ENCODE measurements around the gene HLA-B. TPM values are rescaled to one million over a fixed set of nuclear protein-coding genes. Genes with fewer than 3 reads are reported as not detected.

HLA-B gene
- total RNA-seq, 1 experiment from 2014 or later: 55.4 TPM

DNA sequence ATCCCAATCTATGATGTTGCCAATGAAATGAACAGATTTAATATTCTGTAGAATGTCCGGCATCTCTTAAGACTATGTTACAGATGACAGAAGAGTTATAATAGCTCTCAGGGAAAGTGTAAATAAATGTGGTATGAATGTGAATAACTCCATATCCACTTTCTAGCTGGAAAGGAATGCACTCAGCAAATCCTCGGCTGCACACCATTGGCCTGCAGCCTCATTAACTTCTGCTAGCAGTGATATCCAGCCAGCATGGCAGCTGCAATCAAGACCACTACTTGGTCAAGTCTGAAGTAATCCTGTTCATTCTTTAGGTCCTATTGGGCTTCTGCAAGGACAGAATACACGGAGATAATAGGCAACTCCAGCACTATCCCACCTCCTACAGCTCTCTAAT is 29.1 kb upstream of the HLA-B start:
- Histone ChIP-seq H3K9me2 (replicated peaks; ENCODE audit: low read length) (no peaks in the 10 kb centered on the region), H3K36me3 (ENCODE audit: low read depth, low read length) (no peaks in the 10 kb centered on the region)
- intact Hi-C loops (cut with micrococcal nuclease): no loop called here

DNA sequence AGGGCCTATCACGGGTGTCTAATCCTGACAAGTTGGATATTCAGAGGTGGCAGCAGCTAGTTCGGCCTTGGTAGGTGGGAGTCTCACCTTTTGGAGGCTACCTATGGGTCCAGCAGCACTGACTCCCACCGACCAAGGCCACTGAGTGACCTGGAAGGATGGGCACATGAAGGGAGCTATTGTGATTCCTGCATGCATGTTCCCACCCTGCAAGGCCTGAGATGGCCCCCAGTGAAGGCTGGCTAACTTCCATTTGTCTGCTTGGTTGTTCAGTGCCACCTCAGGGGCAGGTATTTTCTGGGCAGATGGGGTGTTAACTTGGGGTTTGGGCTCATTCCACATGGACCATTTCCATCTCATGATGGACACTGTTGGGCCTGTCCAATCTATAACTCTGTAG is 28.1 kb upstream of the HLA-B start:
- H3F3A ChIP-seq (ENCODE audit: low read length, unreplicated experiment): no peaks in the 10 kb centered on the region
- H3K9ac ChIP-seq (ENCODE audit: low read length): no peak overlapping the region
- H3K79me2 ChIP-seq (ENCODE audit: low read length): no peaks in the 10 kb centered on the region
- ATAC-seq (no peak), DNase-seq (no peak)
- no peaks in the 10 kb centered on the region for H3K9me2 ChIP-seq (replicated peaks; ENCODE audit: low read length)
- BruUV-seq (replicated peaks): no TSS peak
- H3K4me1 ChIP-seq (ENCODE audit: insufficient read depth, low read length): peaks cover 5% of the 10 kb centered on the region
- TF ChIP-seq EZH2 (IDR thresholded peaks at IDR 0.05; ENCODE audit: low read length, unreplicated experiment): no peak
- TF ChIP-seq EZH2phosphoT487 (IDR thresholded peaks at IDR 0.05; ENCODE audit: borderline replicate concordance, low read length): no peak
- TF ChIP-seq, protein P1, sequence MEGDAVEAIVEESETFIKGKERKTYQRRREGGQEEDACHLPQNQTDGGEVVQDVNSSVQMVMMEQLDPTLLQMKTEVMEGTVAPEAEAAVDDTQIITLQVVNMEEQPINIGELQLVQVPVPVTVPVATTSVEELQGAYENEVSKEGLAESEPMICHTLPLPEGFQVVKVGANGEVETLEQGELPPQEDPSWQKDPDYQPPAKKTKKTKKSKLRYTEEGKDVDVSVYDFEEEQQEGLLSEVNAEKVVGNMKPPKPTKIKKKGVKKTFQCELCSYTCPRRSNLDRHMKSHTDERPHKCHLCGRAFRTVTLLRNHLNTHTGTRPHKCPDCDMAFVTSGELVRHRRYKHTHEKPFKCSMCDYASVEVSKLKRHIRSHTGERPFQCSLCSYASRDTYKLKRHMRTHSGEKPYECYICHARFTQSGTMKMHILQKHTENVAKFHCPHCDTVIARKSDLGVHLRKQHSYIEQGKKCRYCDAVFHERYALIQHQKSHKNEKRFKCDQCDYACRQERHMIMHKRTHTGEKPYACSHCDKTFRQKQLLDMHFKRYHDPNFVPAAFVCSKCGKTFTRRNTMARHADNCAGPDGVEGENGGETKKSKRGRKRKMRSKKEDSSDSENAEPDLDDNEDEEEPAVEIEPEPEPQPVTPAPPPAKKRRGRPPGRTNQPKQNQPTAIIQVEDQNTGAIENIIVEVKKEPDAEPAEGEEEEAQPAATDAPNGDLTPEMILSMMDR (conservative IDR thresholded peaks at IDR 0.05; ENCODE audit: low read depth, low read length): no peak
- no peaks in the 10 kb centered on the region for H3K36me3 ChIP-seq (ENCODE audit: low read depth, low read length)
- no peak overlapping the region for H3K4me2 ChIP-seq (ENCODE audit: low read length)
- H2AFZ ChIP-seq (ENCODE audit: low read length): no peak overlapping the region
- intact Hi-C loops (cut with micrococcal nuclease): no loop called here
- no peaks in the 10 kb centered on the region for H3K27me3 ChIP-seq (ENCODE audit: low read length)
- H4K20me1 ChIP-seq (ENCODE audit: low read length): no peaks in the 10 kb centered on the region
- ChIA-PET CTCF (no interaction called here), POLR2A (ENCODE audit: unreplicated experiment) (no interaction called here)
- no peaks in the 10 kb centered on the region for H3K9me3 ChIP-seq (ENCODE audit: low read length)
- no peak overlapping the region for H3K4me3 ChIP-seq (ENCODE audit: low read length)
- no peak overlapping the region for H3K27ac ChIP-seq (ENCODE audit: low read length)

More for the DNA sequence above, 29.1 kb upstream of the HLA-B start:
- ChIA-PET POLR2A (ENCODE audit: unreplicated experiment) (no interaction called here), CTCF (interaction anchor here (0.5 kb wide), 1 partner anchor 272 kb away, joined by 3 read pairs; no protein-coding TSS in a partner anchor)
- TF ChIP-seq EZH2phosphoT487 (IDR thresholded peaks at IDR 0.05; ENCODE audit: borderline replicate concordance, low read length) (no peak), EZH2 (IDR thresholded peaks at IDR 0.05; ENCODE audit: low read length, unreplicated experiment) (no peak)
- TF ChIP-seq, protein P1 (conservative IDR thresholded peaks at IDR 0.05; ENCODE audit: low read depth, low read length): no peak
- Histone ChIP-seq H3K27me3 (ENCODE audit: low read length) (no peaks in the 10 kb centered on the region), H4K20me1 (ENCODE audit: low read length) (no peaks in the 10 kb centered on the region), H3F3A (ENCODE audit: low read length, unreplicated experiment) (no peaks in the 10 kb centered on the region), H3K9me3 (ENCODE audit: low read length) (no peaks in the 10 kb centered on the region), H2AFZ (ENCODE audit: low read length) (no peak overlapping the region), H3K79me2 (ENCODE audit: low read length) (no peaks in the 10 kb centered on the region), H3K27ac (ENCODE audit: low read length) (no peak overlapping the region), H3K9ac (ENCODE audit: low read length) (no peak overlapping the region), H3K4me3 (ENCODE audit: low read length) (no peak overlapping the region), H3K4me1 (ENCODE audit: insufficient read depth, low read length) (no peaks in the 10 kb centered on the region; the same call in 1 of the 2 replicates), H3K4me2 (ENCODE audit: low read length) (no peak overlapping the region)
- ATAC-seq (no peak), DNase-seq (no peak)
- no TSS peak for BruUV-seq (replicated peaks)

DNA sequence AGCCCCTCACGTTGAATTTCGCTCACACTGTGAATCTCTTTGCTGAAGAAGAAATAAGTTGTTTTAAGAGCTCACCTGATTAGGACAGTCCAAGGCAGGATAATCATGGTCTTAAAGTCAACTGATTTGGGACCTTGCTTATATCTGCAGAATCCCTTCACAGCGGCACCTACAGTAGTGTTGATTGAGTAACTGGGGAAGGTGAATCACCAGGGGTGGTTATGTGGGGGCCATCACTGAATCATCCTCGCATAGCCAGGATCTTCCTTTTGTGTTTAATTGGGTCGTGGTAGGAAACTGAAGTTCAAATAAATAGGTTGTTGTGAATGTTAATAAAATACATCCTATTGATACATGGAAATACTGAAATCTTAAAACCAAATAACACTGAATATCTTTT is 26.2 kb upstream of the HLA-B start:
- H2AFZ ChIP-seq (ENCODE audit: low read length): no peak overlapping the region
- ChIA-PET POLR2A (ENCODE audit: unreplicated experiment) (no interaction called here), CTCF (no interaction called here)
- H4K20me1 ChIP-seq (ENCODE audit: low read length): no peaks in the 10 kb centered on the region
- H3F3A ChIP-seq (ENCODE audit: low read length, unreplicated experiment): no peaks in the 10 kb centered on the region
- no peaks in the 10 kb centered on the region for H3K79me2 ChIP-seq (ENCODE audit: low read length)
- H3K4me2 ChIP-seq (ENCODE audit: low read length): no peak overlapping the region
- no peaks in the 10 kb centered on the region for H3K27me3 ChIP-seq (ENCODE audit: low read length)
- intact Hi-C loops (cut with micrococcal nuclease): no loop called here
- DNase-seq (peak; percentile 60), ATAC-seq (peak; percentile 80)
- no peak overlapping the region for H3K27ac ChIP-seq (ENCODE audit: low read length)
- peaks cover 10% of the 10 kb centered on the region for H3K4me1 ChIP-seq (ENCODE audit: insufficient read depth, low read length)
- H3K9me2 ChIP-seq (replicated peaks; ENCODE audit: low read length): no peaks in the 10 kb centered on the region
- no peaks in the 10 kb centered on the region for H3K36me3 ChIP-seq (ENCODE audit: low read depth, low read length)
- H3K9ac ChIP-seq (ENCODE audit: low read length): no peak overlapping the region
- TF ChIP-seq, protein P1 (conservative IDR thresholded peaks at IDR 0.05; ENCODE audit: low read depth, low read length): no peak
- TF ChIP-seq EZH2phosphoT487 (IDR thresholded peaks at IDR 0.05; ENCODE audit: borderline replicate concordance, low read length) (no peak), EZH2 (IDR thresholded peaks at IDR 0.05; ENCODE audit: low read length, unreplicated experiment) (no peak)
- no peaks in the 10 kb centered on the region for H3K9me3 ChIP-seq (ENCODE audit: low read length)
- H3K4me3 ChIP-seq (ENCODE audit: low read length): no peak overlapping the region
- no TSS peak for BruUV-seq (replicated peaks)

Measured in PC-3 (cell line).